HG03354 (cell line): ENCODE measurements around the gene POLR2B.

Source experiments
- ATAC-seq: cut with Tn5 transposase; IDR thresholded peaks from one replicate; pipeline ENCODE4 v1.9.1; 2021; ENCODE audit warnings: mild to moderate bottlenecking; ENCODE audit not compliant: unreplicated experiment, poor library complexity, severe bottlenecking

POLR2B gene

GRCh38 chr4:57076646-57077045 is 98.0 kb downstream of the POLR2B start:
- ATAC-seq = no peak

- ATAC-seq = no peak
Observed at GRCh38 chr4:57077550-57078343, 99.1 kb downstream of the POLR2B start.

- ATAC-seq = no peak
Observed at GRCh38 chr4:57078685-57079521, 100.2 kb downstream of the POLR2B start.
